Activated T-cell treated with anti-CD3 and anti-CD28 coated beads, Interleukin-2, amount 50 U/mL, for 4 hours (primary cell): ENCODE measurements around the gene USP6. TPM values are rescaled to one million over a fixed set of nuclear protein-coding genes. Genes with fewer than 3 reads are reported as not detected.
"Not testable (repeated sequence)": the region's sequence is repeated elsewhere in the genome, so short reads cannot be mapped to it uniquely, and the experiment has no call there.

Experiments
- ATAC-seq, 2 donors: fragments of 200-7000 bp; cut with Tn5 transposase; one replicate each; pipeline ENCODE4 v1.10.0; 2021
- DNase-seq: peaks from one replicate; pipeline ENCODE4 v3.0.0-alpha.2; 2020
- H3K27me3 Mint-ChIP-seq: one replicate; pipeline ENCODE4 v1.8.0; 2021; ENCODE audit warnings: low read depth, mixed read lengths
- H3K36me3 Mint-ChIP-seq: one replicate; pipeline ENCODE4 v1.8.0; 2022; ENCODE audit warnings: mixed read lengths; ENCODE audit not compliant: insufficient read depth
- H3K4me1 Mint-ChIP-seq: one replicate; pipeline ENCODE4 v1.8.0; 2021; ENCODE audit warnings: low read depth, mixed read lengths
- H3K4me3 Mint-ChIP-seq: one replicate; pipeline ENCODE4 v1.8.0; 2021; ENCODE audit warnings: mild to moderate bottlenecking, moderate library complexity, mixed read lengths
- H3K9me3 Mint-ChIP-seq: one replicate; pipeline ENCODE4 v1.8.0; 2021; ENCODE audit warnings: mixed read lengths
- total RNA-seq, 3 donors: library from RNA; stranded (reverse); gene quantifications; one replicate each; pipeline ENCODE4 v1.2.1, GENCODE V29; 2021

The USP6 gene
- total RNA-seq, 3 donors from 2014 or later: 0.08 to 0.23 TPM; not detected in 1

DNA sequence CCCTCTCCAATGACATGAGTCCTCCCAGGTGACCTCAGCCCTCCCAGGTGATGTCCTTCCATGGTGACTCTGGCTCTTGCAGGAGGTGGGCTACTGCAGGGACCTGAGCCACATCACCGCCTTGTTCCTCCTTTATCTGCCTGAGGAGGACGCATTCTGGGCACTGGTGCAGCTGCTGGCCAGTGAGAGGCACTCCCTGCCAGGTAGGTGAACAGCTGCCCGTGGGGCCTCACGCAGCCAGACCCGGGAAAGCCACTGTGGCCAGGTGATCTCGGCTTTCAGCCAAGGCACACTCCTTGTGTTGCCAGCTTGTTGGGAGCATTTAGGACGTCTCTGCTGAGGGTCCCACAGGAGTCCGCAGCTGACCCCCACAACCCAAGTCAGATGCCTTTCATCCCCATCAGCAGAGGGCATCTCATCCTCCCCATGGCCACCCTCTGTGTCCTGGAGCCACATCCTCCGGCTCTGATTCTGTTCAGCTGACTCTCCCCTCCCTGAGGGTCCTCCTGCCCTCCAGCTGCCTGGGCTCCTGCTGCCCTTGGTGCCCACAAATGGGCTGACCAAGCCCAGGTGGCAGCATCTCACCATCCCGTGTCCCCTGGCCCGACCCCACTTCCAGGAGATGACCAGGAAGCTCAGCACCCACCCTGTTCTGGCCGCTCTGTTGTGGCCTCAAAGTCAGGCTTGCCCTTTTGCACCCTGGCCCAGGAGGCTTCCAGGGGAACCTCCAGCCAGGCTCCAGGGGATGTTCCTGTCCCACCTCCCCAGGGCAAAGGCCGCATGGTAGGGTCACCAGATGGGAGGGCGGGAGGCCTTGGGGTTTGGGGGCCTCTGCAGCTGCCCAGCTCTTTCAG, 20.1 kb downstream of the USP6 start:
- Mint-ChIP-seq H3K36me3 (no peaks in the 10 kb centered on the region), H3K4me3 (no peak overlapping the region), H3K9me3 (no peaks in the 10 kb centered on the region), H3K27me3 (no peaks in the 10 kb centered on the region), H3K4me1 (no peaks in the 10 kb centered on the region)
- ATAC-seq (no peak), DNase-seq (no peak)

DNA sequence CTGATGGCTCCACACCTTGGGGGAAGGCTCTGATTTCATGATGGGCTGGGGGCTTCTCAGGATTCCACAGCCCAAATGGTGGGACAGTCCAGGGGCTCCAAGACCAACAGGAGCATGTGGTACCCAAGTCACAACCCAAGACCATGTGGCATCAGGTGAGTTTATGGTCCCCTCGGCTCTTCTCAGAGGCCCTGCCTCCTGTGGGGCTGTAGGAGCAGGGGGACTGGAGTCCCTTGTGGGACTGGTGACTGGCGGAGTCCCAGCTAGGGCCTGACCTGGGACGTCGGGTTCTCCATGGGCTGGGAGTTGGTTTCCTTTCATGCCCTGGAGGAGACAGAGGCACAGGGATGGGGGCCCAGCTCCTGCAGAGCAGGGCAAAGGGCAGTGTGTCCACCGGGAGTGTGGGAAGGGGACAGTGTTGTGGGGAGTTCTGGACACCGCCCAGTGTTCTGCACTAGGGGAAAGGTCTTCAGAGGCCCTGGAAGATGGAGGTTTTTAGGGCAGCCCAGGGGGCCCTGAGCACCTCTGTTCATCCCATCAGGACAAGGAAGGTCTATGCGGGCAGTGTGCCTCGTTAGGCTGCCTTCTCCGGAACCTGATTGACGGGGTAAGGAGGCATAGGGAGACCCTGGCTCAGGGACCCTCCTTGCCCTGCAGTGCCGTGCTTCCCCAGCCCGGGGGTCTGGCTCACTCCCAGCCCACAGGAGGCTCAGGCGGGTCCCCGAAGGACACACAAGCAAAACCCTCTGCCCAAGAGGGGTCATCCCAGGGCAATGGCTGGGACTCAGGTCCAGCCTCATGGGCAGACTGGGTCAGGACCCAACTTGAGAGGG, 21.0 kb downstream of the USP6 start:
- DNase-seq, ATAC-seq, H3K27me3 Mint-ChIP-seq, H3K4me3 Mint-ChIP-seq, H3K36me3 Mint-ChIP-seq, H3K9me3 Mint-ChIP-seq, H3K4me1 Mint-ChIP-seq: not testable (repeated sequence)

- not testable (repeated sequence) for H3K4me1 Mint-ChIP-seq, H3K4me3 Mint-ChIP-seq, ATAC-seq, DNase-seq, H3K9me3 Mint-ChIP-seq, H3K27me3 Mint-ChIP-seq, H3K36me3 Mint-ChIP-seq
Measured at GRCh38 chr17:5137511-5138197, 21.8 kb downstream of the USP6 start.

DNA sequence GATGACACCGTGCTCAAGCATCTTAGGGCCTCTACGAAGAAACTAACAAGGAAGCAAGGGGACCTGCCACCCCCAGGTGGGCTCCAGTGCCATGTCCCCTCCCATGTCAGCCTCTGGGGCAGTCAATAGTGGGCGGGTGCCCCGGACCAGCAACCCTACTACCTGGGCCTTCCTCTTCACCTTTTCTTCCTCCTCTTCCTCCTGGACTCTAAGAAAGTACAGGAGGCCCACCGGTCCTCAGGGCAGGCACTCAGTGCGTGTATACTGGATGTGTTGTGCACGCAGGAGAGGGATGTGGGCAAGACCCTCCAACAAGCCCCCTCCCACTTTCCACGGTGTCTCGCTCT, 22.3 kb downstream of the USP6 start:
- ATAC-seq, DNase-seq, H3K27me3 Mint-ChIP-seq, H3K4me1 Mint-ChIP-seq, H3K36me3 Mint-ChIP-seq, H3K4me3 Mint-ChIP-seq, H3K9me3 Mint-ChIP-seq: not testable (repeated sequence)

DNA sequence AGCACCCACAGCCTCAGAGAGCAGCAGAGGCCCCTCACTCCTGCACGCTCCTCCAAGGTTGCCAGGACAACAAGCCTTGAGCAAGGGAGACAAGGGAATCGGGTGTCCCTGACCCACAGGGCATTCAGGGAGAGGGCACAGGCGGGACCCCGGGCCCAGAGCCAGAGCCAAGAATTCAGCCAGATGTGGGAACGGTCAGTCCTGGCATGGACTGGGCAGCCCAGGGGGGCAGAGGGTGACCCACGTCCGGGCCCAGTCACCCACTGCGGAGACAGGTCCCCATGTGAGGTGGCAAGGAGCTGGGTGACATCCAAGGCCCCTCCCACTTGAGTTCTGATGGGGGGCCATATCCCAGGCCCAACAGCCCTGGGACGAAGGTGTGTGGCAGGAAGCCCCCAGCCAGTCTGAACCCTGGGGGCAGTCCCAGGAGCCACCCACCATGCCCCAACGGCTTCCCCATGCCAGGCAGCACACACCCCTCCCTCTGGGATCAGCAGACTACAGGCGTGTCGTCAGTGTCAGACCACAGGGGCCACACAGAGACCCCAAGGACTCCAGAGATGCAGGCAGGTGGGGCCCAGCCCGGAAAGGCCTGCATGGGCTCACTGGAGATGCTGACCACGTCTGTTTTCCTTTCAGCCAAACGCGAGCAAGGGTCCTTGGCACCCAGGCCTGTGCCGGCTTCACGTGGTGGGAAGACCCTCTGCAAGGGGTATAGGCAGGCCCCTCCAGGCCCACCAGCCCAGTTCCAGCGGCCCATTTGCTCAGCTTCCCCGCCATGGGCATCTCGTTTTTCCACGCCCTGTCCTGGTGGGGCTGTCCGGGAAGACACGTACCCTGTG, 23.0 kb downstream of the USP6 start:
- Mint-ChIP-seq H3K36me3 (no peaks in the 10 kb centered on the region), H3K27me3 (no peaks in the 10 kb centered on the region), H3K4me1 (no peaks in the 10 kb centered on the region), H3K4me3 (no peak overlapping the region), H3K9me3 (no peaks in the 10 kb centered on the region)
- no peak for DNase-seq
- no peak for ATAC-seq

DNA sequence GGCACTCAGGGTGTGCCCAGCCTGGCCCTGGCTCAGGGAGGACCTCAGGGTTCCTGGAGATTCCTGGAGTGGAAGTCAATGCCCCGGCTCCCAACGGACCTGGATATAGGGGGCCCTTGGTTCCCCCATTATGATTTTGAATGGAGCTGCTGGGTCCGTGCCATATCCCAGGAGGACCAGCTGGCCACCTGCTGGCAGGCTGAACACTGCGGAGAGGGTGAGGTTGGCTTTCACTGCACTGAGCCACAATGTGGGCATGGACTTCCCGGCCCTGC, 23.6 kb downstream of the USP6 start:
- no peak for DNase-seq
- Mint-ChIP-seq H3K27me3 (no peaks in the 10 kb centered on the region), H3K36me3 (no peaks in the 10 kb centered on the region), H3K4me1 (no peaks in the 10 kb centered on the region), H3K9me3 (no peaks in the 10 kb centered on the region), H3K4me3 (no peak overlapping the region)
- ATAC-seq: no peak

DNA sequence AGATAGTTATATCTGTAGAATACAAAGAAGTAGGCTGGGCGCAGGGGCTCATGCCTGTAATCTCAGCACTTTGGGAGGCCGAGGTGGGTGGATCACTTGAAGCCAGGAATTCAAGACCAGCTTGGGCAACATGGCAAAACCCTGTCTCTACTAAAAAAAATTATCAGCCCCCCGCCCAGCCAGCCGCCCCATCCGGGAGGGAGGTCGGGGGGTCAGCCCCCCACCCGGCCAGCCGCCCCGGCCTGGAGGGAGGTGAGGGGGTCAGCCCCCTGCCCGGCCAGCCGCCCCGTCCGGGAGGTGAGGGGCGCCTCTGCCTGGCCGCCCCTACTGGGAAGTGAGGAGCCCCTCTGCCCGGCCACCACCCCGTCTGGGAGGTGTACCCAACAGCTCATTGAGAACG, 27.0 kb downstream of the USP6 start:
- H3K4me3 Mint-ChIP-seq, H3K36me3 Mint-ChIP-seq, DNase-seq, H3K27me3 Mint-ChIP-seq, H3K4me1 Mint-ChIP-seq, H3K9me3 Mint-ChIP-seq, ATAC-seq: not testable (repeated sequence)

DNA sequence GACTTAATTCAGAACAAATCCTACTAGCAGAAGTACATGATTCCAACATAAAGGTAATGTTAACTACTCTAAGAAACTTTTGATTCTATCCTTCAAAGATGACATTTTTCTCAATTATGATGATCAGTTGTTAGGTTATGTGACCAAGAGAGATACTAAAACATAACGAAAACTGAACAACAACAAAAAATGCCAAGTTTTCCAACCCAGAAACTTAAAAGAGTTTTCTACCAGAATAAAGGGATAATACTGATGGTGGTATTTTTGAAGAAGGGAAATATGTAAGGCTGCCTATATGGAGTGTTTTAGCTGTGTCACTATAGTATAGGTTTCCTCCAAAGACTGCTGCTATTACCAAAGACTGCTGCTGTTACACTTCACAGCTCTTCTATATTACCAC, 30.3 kb downstream of the USP6 start:
- not testable (repeated sequence) for DNase-seq, H3K9me3 Mint-ChIP-seq, H3K27me3 Mint-ChIP-seq, H3K36me3 Mint-ChIP-seq, H3K4me3 Mint-ChIP-seq, ATAC-seq, H3K4me1 Mint-ChIP-seq

DNA sequence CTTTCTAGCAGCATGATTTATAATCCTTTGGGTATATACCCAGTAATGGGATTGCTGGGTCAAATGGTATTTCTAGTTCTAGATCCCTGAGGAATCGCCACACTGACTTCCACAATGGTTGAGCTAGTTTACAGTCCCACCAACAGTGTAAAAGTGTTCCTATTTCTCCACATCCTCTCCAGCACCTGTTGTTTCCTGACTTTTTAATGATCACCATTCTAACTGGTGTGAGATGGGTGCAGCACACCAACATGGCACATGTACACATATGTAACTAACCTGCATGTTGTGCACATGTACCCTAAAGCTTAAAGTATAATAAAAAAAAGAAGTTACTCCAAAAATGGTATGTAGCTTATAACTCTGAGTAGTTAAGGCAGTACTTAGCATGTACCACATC, 44.9 kb downstream of the USP6 start:
- DNase-seq: not testable (repeated sequence)
- peaks cover 31% of the 10 kb centered on the region for H3K27me3 Mint-ChIP-seq

GRCh38 chr17:5161793-5162192, 46.0 kb downstream of the USP6 start:
- not testable (repeated sequence) for H3K4me3 Mint-ChIP-seq, H3K36me3 Mint-ChIP-seq, H3K9me3 Mint-ChIP-seq, ATAC-seq, H3K4me1 Mint-ChIP-seq, DNase-seq
- peaks cover 31% of the 10 kb centered on the region for H3K27me3 Mint-ChIP-seq

More for the DNA sequence above, 44.9 kb downstream of the USP6 start:
- H3K4me3 Mint-ChIP-seq, H3K9me3 Mint-ChIP-seq, H3K36me3 Mint-ChIP-seq, ATAC-seq, H3K4me1 Mint-ChIP-seq: not testable (repeated sequence)

DNA sequence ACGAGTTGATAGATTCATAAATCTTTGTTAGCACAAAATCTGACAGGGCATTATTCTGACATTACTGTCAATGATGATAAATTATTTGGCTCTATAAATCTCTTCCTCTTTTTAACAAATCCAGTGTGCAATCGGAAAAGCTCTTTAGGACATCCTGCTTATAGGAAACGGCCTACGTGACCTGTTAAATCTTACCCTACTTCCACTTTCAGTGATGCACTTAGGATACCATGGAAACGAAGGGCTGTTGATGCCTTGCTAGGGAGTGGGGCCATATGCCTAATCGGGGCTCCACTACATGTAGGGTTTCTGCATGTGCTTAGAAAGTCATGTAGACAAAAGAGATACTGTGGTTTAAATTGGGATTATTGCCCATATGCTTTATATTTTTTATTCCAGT, 48.6 kb downstream of the USP6 start:
- H3K4me1 Mint-ChIP-seq: peaks cover 1% of the 10 kb centered on the region
- no peaks in the 10 kb centered on the region for H3K9me3 Mint-ChIP-seq
- ATAC-seq (no peak), DNase-seq (no peak)
- H3K4me3 Mint-ChIP-seq: no peak overlapping the region
- H3K27me3 Mint-ChIP-seq: peaks cover 16% of the 10 kb centered on the region
- no peaks in the 10 kb centered on the region for H3K36me3 Mint-ChIP-seq

DNA sequence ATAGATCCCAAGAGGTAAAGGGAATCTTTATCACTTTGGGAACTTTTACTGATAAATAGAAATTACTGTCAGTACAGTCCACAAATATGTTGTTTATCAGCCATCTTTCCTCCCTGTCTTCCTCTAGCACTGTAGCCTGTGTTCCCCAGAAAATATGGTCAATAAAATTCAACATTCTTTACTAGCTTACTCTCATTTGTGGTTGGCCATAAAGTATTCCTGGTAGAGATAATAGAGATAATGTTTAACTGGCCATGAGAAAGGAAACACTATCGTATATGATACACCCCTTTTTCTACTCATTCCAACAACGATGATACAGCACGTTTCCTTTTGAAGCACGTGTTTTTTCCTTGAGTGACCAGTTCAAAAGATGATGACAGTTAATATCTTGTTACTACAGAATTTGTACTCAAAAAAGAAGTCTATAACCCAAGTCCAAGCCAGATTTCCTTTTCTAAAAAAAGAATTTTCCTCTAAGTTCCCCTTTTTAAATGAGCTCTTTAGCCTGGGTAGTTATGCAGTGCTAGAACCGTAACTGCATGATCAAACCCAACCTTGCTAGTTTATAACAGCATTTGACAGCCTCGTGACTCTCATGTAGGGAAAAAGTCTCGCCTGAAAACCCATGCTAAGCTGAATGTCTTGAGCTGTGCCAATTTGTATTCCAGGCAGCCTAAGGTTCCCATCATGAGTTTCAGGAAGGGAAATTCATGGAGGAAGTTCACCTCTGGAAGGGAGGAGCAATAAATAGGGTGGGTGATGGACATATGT, 50.1 kb downstream of the USP6 start:
- H3K36me3 Mint-ChIP-seq, H3K9me3 Mint-ChIP-seq, H3K4me1 Mint-ChIP-seq, ATAC-seq, DNase-seq, H3K4me3 Mint-ChIP-seq: not testable (repeated sequence)
- peaks cover 19% of the 10 kb centered on the region for H3K27me3 Mint-ChIP-seq

DNA sequence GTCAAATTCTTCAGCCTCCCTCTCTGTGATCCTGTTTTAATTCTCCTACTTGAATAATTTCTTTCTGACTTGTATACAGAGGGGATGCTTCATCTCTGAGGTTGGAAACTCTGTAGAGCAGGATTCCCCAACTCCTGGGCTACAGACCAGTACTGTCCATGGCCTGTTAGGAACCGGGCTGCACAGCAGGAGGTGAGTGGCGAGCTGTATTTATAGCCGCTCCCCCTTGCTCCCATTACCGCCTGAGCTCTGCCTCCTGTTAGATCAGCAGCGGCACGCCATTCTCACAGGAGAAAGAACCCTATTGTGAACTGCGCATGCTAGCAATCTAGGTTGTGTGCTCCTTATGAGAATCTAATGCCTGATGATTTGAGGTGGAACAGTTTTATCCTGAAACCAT, 59.2 kb downstream of the USP6 start:
- peaks cover 18% of the 10 kb centered on the region for H3K9me3 Mint-ChIP-seq

More for the DNA sequence above, 59.2 kb downstream of the USP6 start:
- H3K4me3 Mint-ChIP-seq, H3K4me1 Mint-ChIP-seq, DNase-seq, H3K27me3 Mint-ChIP-seq, ATAC-seq: not testable (repeated sequence)
- peaks cover 20% of the 10 kb centered on the region for H3K36me3 Mint-ChIP-seq
